ENCODE results near the gene BRD3.
"Not testable (repeated sequence)": the region's sequence is repeated elsewhere in the genome, so short reads cannot be mapped to it uniquely, and the experiment has no call there.

BRD3 gene

GRCh38 chr9:134067904-134068743 is at the start of gene BRD3:
Gene BRD3 (minus strand): TSS chr9:134068026. CDS start chr9:134053477, 14,549 bp downstream.
- in situ Hi-C loops (cut with HindIII; ENCODE audit: low sequenced_read_pairs) = no loop called here
- H3K4me3 ChIP-seq (ENCODE audit: low read depth, low read length) = peak within 1 kb of the TSS; percentile 77
- TF ChIP-seq CTCF (IDR thresholded peaks at IDR 0.05; ENCODE audit: low read depth, low read length) = no peak
- peak; percentile 87 for DNase-seq (ENCODE audit: low read depth, low spot score)

GRCh38 chr9:134112561-134112960 is 44.7 kb upstream of the BRD3 start:
- no peak for TF ChIP-seq CTCF (IDR thresholded peaks at IDR 0.05; ENCODE audit: low read depth, low read length)

DNA sequence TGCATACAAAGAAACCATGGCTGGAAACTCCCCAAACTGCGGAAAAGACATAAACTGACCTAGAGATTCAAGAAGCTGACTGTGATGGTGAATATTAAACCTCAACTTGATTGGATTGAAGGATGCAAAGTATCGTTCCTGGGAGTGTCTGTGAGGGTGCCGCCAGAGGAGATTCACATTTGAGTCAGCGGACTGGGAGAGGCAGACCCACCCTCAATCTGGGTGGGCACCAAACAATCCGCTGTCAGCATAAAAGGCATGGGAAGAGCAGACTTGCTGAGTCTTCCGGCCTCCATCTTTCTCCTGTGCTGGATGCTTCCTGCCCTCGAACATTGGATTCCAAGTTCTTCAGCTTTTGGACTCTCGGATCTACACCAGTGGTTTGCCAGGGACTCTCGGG is 43.2 kb upstream of the BRD3 start:
- H3K4me3 ChIP-seq (ENCODE audit: low read depth, low read length) = no peak overlapping the region
- in situ Hi-C loops (cut with HindIII; ENCODE audit: low sequenced_read_pairs) = no loop called here
- DNase-seq (ENCODE audit: low read depth, low spot score) = no peak
- TF ChIP-seq CTCF (IDR thresholded peaks at IDR 0.05; ENCODE audit: low read depth, low read length) = no peak

More at GRCh38 chr9:134112561-134112960, 44.7 kb upstream of the BRD3 start:
- DNase-seq (ENCODE audit: low read depth, low spot score) = no peak
- in situ Hi-C loops (cut with HindIII; ENCODE audit: low sequenced_read_pairs) = no loop called here
- H3K4me3 ChIP-seq (ENCODE audit: low read depth, low read length) = no peak overlapping the region

DNA sequence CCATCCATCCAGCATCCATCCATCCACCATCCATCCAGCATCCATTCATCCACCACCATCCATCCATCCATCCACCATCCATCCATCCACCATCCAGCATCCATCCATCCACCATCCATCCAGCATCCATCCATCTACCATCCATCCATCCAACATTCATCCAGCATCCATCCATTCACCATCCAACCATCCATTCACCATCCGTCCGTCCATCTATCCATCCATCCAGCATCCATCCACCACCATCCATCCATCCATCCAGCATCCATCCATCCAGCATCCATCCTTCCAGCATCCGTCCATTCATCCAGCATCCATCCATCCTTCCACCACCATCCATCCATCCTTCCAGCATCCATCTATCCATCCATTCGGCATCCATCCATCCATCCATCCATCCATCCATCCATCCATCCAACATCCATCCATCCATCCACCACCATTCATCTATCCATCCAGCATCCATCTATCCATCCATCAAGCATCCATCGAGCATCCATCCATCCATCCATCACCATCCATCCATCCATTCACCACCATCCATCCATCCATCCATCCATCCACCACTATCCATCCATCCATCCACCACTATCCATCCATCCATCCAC is 35.7 kb upstream of the BRD3 start:
- no peak for TF ChIP-seq CTCF (IDR thresholded peaks at IDR 0.05; ENCODE audit: low read depth, low read length)
- no peak overlapping the region for H3K4me3 ChIP-seq (ENCODE audit: low read depth, low read length)
- no peak for DNase-seq (ENCODE audit: low read depth, low spot score)
- in situ Hi-C loops (cut with HindIII; ENCODE audit: low sequenced_read_pairs) = no loop called here

- H3K4me3 ChIP-seq (ENCODE audit: low read depth, low read length) = no peak overlapping the region
- no peak for DNase-seq (ENCODE audit: low read depth, low spot score)
- TF ChIP-seq CTCF (IDR thresholded peaks at IDR 0.05; ENCODE audit: low read depth, low read length) = no peak
- in situ Hi-C loops (cut with HindIII; ENCODE audit: low sequenced_read_pairs) = no loop called here
Measured at GRCh38 chr9:134101623-134102149, 33.9 kb upstream of the BRD3 start.

- H3K4me3 ChIP-seq (ENCODE audit: low read depth, low read length); DNase-seq (ENCODE audit: low read depth, low spot score); in situ Hi-C loops (cut with HindIII; ENCODE audit: low sequenced_read_pairs): not testable (repeated sequence)
Measured at GRCh38 chr9:134101133-134101532, 33.3 kb upstream of the BRD3 start.

- no peak overlapping the region for H3K4me3 ChIP-seq (ENCODE audit: low read depth, low read length)
- TF ChIP-seq CTCF (IDR thresholded peaks at IDR 0.05; ENCODE audit: low read depth, low read length) = no peak
- in situ Hi-C loops (cut with HindIII; ENCODE audit: low sequenced_read_pairs) = no loop called here
Measured at GRCh38 chr9:134100040-134100439, 32.2 kb upstream of the BRD3 start.

More at GRCh38 chr9:134100040-134100439, 32.2 kb upstream of the BRD3 start:
- DNase-seq (ENCODE audit: low read depth, low spot score) = no peak
